Endothelial cell (in vitro differentiated cells): Measurements from ENCODE around the gene C5orf63. TPM values are rescaled to one million over a fixed set of nuclear protein-coding genes. Genes with fewer than 3 reads are reported as not detected.
A peak's percentile ranks its signal among the peaks of the same experiment; 100 is the strongest.
"Not testable (repeated sequence)": the region's sequence is repeated elsewhere in the genome, so short reads cannot be mapped to it uniquely, and the experiment has no call there.

ENCODE experiments used
- DNase-seq: peaks from one replicate; pipeline ENCODE4 v3.0.0; 2021; ENCODE audit warnings: low spot score
- H3K27ac Mint-ChIP-seq: one replicate; pipeline ENCODE4 v1.8.0; 2021; ENCODE audit warnings: mixed read lengths, inconsistent platforms; ENCODE audit not compliant: unreplicated experiment
- H3K27me3 Mint-ChIP-seq: one replicate; pipeline ENCODE4 v1.8.0; 2021; ENCODE audit warnings: mild to moderate bottlenecking, moderate library complexity, mixed read lengths, inconsistent platforms; ENCODE audit not compliant: unreplicated experiment
- H3K36me3 Mint-ChIP-seq: one replicate; pipeline ENCODE4 v1.8.0; 2021; ENCODE audit warnings: mild to moderate bottlenecking, low read depth, mixed read lengths, inconsistent platforms; ENCODE audit not compliant: unreplicated experiment
- H3K4me1 Mint-ChIP-seq: one replicate; pipeline ENCODE4 v1.8.0; 2021; ENCODE audit warnings: mild to moderate bottlenecking, mixed read lengths, inconsistent platforms; ENCODE audit not compliant: unreplicated experiment
- H3K4me3 Mint-ChIP-seq: one replicate; pipeline ENCODE4 v1.8.0; 2021; ENCODE audit warnings: mild to moderate bottlenecking, mixed read lengths, inconsistent platforms; ENCODE audit not compliant: unreplicated experiment
- H3K9me3 Mint-ChIP-seq: one replicate; pipeline ENCODE4 v1.8.0; 2021; ENCODE audit warnings: mixed read lengths, inconsistent platforms; ENCODE audit not compliant: unreplicated experiment
- total RNA-seq: library from RNA; stranded (reverse); fragmentation: NEBNext Ultra II Directional; extraction: Animal tissue kit (Norgen Biotek cat#: 25700); gene quantifications from one replicate; pipeline ENCODE4 v1.2.1, GENCODE V29; 2021; ENCODE audit not compliant: unreplicated experiment
- TF ChIP-seq, protein P1 (sequence below): fragments of 200-600 bp; sonication (generic); IDR thresholded peaks from one replicate; pipeline ENCODE4 v1.5.0; 2021; ENCODE audit warnings: antibody characterized with exemption; ENCODE audit not compliant: unreplicated experiment

C5orf63 gene
- total RNA-seq, 1 donor from 2014 or later = 2.0 TPM

DNA sequence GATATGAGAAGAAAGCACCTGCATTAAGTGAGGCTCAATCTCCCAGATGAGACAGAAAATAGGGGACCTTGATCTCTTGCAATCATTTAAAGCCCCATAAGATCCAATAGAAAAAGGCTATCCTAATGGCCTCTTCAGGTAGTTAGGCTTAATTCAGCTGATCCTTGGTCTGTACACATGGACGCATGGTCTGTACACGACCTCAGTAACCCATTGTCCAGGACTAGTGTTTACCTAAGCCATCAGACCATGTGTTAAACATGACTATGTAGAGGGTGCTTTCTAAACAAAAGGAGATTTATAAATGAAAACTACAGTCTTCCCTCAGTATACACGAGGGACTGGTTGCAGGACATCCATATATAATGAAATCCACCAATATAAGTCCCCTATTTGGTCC lies 50.5 kb downstream of the C5orf63 start:
- Mint-ChIP-seq H3K27me3 (no peaks in the 10 kb centered on the region), H3K27ac (no peak overlapping the region), H3K9me3 (no peaks in the 10 kb centered on the region), H3K36me3 (no peaks in the 10 kb centered on the region), H3K4me1 (peaks cover 22% of the 10 kb centered on the region), H3K4me3 (no peak overlapping the region)
- TF ChIP-seq, protein P1, sequence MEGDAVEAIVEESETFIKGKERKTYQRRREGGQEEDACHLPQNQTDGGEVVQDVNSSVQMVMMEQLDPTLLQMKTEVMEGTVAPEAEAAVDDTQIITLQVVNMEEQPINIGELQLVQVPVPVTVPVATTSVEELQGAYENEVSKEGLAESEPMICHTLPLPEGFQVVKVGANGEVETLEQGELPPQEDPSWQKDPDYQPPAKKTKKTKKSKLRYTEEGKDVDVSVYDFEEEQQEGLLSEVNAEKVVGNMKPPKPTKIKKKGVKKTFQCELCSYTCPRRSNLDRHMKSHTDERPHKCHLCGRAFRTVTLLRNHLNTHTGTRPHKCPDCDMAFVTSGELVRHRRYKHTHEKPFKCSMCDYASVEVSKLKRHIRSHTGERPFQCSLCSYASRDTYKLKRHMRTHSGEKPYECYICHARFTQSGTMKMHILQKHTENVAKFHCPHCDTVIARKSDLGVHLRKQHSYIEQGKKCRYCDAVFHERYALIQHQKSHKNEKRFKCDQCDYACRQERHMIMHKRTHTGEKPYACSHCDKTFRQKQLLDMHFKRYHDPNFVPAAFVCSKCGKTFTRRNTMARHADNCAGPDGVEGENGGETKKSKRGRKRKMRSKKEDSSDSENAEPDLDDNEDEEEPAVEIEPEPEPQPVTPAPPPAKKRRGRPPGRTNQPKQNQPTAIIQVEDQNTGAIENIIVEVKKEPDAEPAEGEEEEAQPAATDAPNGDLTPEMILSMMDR = no peak
- DNase-seq = no peak

DNA sequence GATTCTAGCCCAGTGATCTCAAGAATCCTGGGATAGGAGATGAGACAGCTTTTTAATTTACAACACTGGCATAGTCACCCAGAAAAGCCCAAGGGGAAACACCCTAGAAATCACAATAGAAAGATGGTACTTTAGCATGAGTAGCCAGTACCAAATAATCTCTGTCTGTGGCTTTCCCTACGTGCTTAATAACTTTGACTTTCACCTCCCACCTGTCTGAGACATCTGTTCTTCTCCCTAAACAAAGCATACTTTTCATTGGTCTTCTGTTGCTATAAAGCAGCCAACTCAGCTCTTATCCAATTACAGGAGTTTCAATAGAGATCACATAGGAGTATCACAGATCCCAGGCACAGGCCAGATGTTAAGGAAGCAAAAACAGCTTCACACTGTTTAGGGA lies 53.4 kb downstream of the C5orf63 start:
- peaks cover 18% of the 10 kb centered on the region for H3K4me1 Mint-ChIP-seq
- no peaks in the 10 kb centered on the region for H3K9me3 Mint-ChIP-seq
- TF ChIP-seq, protein P1 = no peak
- DNase-seq = no peak
- peaks cover 3% of the 10 kb centered on the region for H3K36me3 Mint-ChIP-seq
- H3K27me3 Mint-ChIP-seq = no peaks in the 10 kb centered on the region
- no peak overlapping the region for H3K27ac Mint-ChIP-seq
- H3K4me3 Mint-ChIP-seq = no peak overlapping the region

DNA sequence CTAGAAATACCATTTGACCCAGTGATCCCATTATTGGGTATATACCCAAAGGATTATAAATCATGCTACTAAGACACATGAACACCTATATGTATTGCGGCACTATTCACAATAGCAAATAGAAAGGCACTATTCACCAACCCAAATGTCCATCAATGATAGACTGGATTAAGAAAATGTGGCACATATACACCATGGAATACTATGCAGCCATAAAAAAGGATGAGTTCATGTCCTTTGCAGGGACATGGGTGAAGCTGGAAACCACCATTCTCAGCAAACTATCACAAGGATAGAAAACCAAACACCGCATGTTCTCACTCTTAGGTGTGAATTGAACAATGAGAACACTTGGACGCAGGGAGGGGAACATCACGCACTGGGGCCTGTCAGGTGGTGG lies 56.6 kb downstream of the C5orf63 start:
- H3K27ac Mint-ChIP-seq, H3K36me3 Mint-ChIP-seq, H3K9me3 Mint-ChIP-seq: not testable (repeated sequence)

DNA sequence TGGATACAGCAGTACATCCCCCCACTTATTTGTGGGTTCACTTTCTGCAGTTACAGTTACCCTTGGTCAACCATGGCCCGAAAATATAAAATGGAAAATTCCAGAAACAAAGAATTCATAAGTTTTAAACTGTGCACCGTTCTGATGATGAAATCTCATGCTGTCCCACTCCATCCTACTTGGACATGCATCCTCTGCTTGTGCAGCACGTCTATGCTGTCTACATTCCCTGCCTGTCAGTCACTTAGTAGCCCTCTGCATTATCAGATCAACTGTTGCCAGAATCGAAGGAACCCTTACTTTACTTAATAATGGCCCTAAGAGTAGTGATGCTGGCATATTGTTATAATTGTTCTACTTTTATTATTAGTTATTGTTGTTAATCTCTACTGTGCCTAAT lies 57.6 kb downstream of the C5orf63 start:
- no peak for DNase-seq
- Mint-ChIP-seq H3K4me1 (peaks cover 38% of the 10 kb centered on the region), H3K4me3 (no peak overlapping the region), H3K27ac (no peak overlapping the region), H3K27me3 (no peaks in the 10 kb centered on the region), H3K9me3 (no peaks in the 10 kb centered on the region), H3K36me3 (peaks cover 3% of the 10 kb centered on the region)
- TF ChIP-seq, protein P1 = no peak

More for the DNA sequence above, 56.6 kb downstream of the C5orf63 start:
- peaks cover 34% of the 10 kb centered on the region for H3K4me1 Mint-ChIP-seq
- H3K4me3 Mint-ChIP-seq, H3K27me3 Mint-ChIP-seq, DNase-seq: not testable (repeated sequence)

DNA sequence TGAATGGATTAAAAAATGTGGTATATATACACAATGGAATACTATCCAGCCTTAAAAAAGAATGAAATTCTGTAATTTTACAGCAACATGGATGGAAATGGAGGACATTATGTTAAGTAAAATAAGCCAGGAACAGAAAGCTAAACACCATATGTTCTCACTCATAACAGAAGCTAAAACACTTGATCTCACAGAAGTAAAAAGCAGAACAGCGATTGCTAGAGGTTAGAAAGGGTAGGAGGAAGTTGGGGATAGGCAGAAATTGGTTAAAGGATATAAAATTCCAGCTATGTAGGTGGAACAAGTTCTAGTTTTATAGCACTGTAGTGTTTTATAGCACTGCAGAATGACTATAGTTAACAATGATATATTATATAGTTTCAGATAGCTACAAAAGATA lies 58.7 kb downstream of the C5orf63 start:
- TF ChIP-seq, protein P1 = no peak
- Mint-ChIP-seq H3K36me3 (peaks cover 3% of the 10 kb centered on the region), H3K27ac (no peak overlapping the region), H3K9me3 (no peaks in the 10 kb centered on the region), H3K27me3 (no peaks in the 10 kb centered on the region), H3K4me1 (peaks cover 38% of the 10 kb centered on the region), H3K4me3 (no peak overlapping the region)
- no peak for DNase-seq

DNA sequence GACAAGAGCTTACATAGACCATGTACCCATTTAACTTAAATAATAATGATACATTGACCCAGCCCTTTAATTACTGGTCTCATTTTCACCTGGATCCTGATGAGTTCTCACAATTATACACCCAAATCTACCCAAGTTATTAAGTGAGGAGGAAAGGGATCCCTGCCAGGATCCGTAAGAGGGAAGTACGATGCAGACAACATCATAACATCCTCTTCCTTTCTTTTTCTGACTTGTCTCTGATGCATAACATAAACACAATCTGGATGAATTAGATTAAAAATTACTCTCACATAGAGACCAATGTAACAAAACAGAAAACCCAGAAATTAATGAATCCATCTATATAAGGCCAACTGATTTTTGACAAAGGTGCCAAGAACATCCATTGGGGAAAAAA lies 59.9 kb downstream of the C5orf63 start:
- H3K4me3 Mint-ChIP-seq = no peak overlapping the region
- DNase-seq = no peak

More for the DNA sequence above, 59.9 kb downstream of the C5orf63 start:
- H3K36me3 Mint-ChIP-seq = peaks cover 3% of the 10 kb centered on the region
- H3K9me3 Mint-ChIP-seq = no peaks in the 10 kb centered on the region
- H3K4me1 Mint-ChIP-seq = peaks cover 38% of the 10 kb centered on the region
- H3K27ac Mint-ChIP-seq = peak overlapping the region; percentile 94
- H3K27me3 Mint-ChIP-seq = no peaks in the 10 kb centered on the region
- TF ChIP-seq, protein P1 = no peak
